VCaP (cell line): ENCODE results near the gene TAP1.

ENCODE experiments used
- H3K27ac ChIP-seq: fragments of 450-650 bp; 2 replicates; pipeline ENCODE4 v1.5.1; 2017
- CTCF ChIP-seq: fragments of 450-650 bp; conservative IDR thresholded peaks from 2 replicates; pipeline ENCODE4 v1.5.1; 2017; ENCODE audit warnings: mild to moderate bottlenecking, moderate library complexity

Gene TAP1

GRCh38 chr6:32849126-32849525 is 4.4 kb downstream of the TAP1 start:
- H3K27ac ChIP-seq: no peak overlapping the region
- TF ChIP-seq CTCF: no peak

- no peak for TF ChIP-seq CTCF
- no peak overlapping the region for H3K27ac ChIP-seq
Measured at GRCh38 chr6:32847795-32848194, 5.7 kb downstream of the TAP1 start.

- no peak for TF ChIP-seq CTCF
- H3K27ac ChIP-seq: no peak overlapping the region
Measured at GRCh38 chr6:32847004-32847403, 6.5 kb downstream of the TAP1 start.

GRCh38 chr6:32845384-32845884 is 8.1 kb downstream of the TAP1 start:
- no peak overlapping the region; the same call in 1 of the 2 replicates for H3K27ac ChIP-seq
- no peak for TF ChIP-seq CTCF

- peak overlapping the region; percentile 77 for H3K27ac ChIP-seq
- no peak for TF ChIP-seq CTCF
Measured at GRCh38 chr6:32844839-32845383, 8.6 kb downstream of the TAP1 start.

- peak within 1 kb of the TSS; percentile 77 for H3K27ac ChIP-seq
Measured at GRCh38 chr6:32843979-32844838, 9.3 kb downstream of the TAP1 start, which contains the start of gene PSMB8. Gene PSMB8, minus strand, starts transcription at chr6:32844047. Its CDS starts 51 bp downstream, at chr6:32843996.

More at GRCh38 chr6:32843979-32844838, 9.3 kb downstream of the TAP1 start, which contains the start of gene PSMB8:
- TF ChIP-seq CTCF: peak; percentile 23; the same call in 1 of the 2 replicates
